Liver (tissue), 9 donors: Measurements from ENCODE around the gene ESD. TPM values are rescaled to one million over a fixed set of nuclear protein-coding genes. Genes with fewer than 3 reads are reported as not detected.

Experiments used
- DNase-seq: peaks from one replicate; pipeline ENCODE4 v3.0.0-alpha.2; 2017; ENCODE audit warnings: low spot score
- H3K27ac ChIP-seq, 2 donors: one replicate each; pipeline ENCODE4 v1.7.0; 2013; ENCODE audit warnings: inconsistent platforms in 2 of 2, low read length in 2 of 2, control low read depth in 1 of 2, low read depth in 1 of 2, mild to moderate bottlenecking in 1 of 2
- H3K27me3 ChIP-seq, 4 donors: one replicate each; pipeline versions ENCODE4 v1.6.1 to v1.7.0; 2013; ENCODE audit warnings: low read length in 3 of 4, inconsistent platforms in 1 of 4, mild to moderate bottlenecking in 1 of 4, moderate library complexity in 1 of 4; ENCODE audit not compliant: control insufficient read depth in 4 of 4, insufficient read depth in 4 of 4
- H3K36me3 ChIP-seq, 4 donors: one replicate each; pipeline versions ENCODE4 v1.6.1 to v1.7.0; 2013; ENCODE audit warnings: low read length in 3 of 4, mild to moderate bottlenecking in 3 of 4, low read depth in 1 of 4, moderate library complexity in 1 of 4; ENCODE audit not compliant: control insufficient read depth in 4 of 4, insufficient read depth in 3 of 4
- H3K4me1 ChIP-seq, 4 donors: one replicate each; pipeline versions ENCODE4 v1.6.1 to v1.7.0; 2013; ENCODE audit warnings: low read length in 3 of 4, mild to moderate bottlenecking in 3 of 4, moderate library complexity in 1 of 4; ENCODE audit not compliant: control insufficient read depth in 4 of 4, insufficient read depth in 4 of 4
- H3K4me3 ChIP-seq, 3 donors: one replicate each; pipeline versions ENCODE4 v1.6.1 to v1.7.0; 2013; ENCODE audit warnings: low read length in 3 of 3, control low read depth in 1 of 3, low read depth in 1 of 3, mild to moderate bottlenecking in 1 of 3
- H3K9ac ChIP-seq, 2 donors: one replicate each; pipeline ENCODE4 v1.7.0; 2013; ENCODE audit warnings: low read length in 2 of 2, mild to moderate bottlenecking in 2 of 2, moderate library complexity in 2 of 2, control low read depth in 1 of 2, low read depth in 1 of 2
- H3K9me3 ChIP-seq, 4 donors: one replicate each; pipeline versions ENCODE4 v1.6.1 to v1.7.0; 2013; ENCODE audit warnings: low read length in 3 of 4; ENCODE audit not compliant: control insufficient read depth in 4 of 4
- EGR1 ChIP-seq, 2 donors: IDR thresholded peaks; 2 replicates each; pipeline ENCODE4 v1.6.1; 2016 to 2018; ENCODE audit warnings: antibody characterized with exemption in 2 of 2, low read depth in 2 of 2
- FOXA1 ChIP-seq: IDR thresholded peaks from 2 replicates; pipeline ENCODE4 v1.6.1; 2016; ENCODE audit warnings: antibody characterized with exemption
- FOXA2 ChIP-seq: IDR thresholded peaks from 2 replicates; pipeline ENCODE4 v1.6.1; 2016; ENCODE audit warnings: antibody characterized with exemption
- GABPA ChIP-seq, 2 donors: IDR thresholded peaks in 1 of 2; conservative IDR thresholded peaks in 1 of 2; 2 replicates each; pipeline ENCODE4 v1.6.1; 2016; ENCODE audit warnings: antibody characterized with exemption in 2 of 2, mild to moderate bottlenecking in 1 of 2, moderate library complexity in 1 of 2
- HNF4A ChIP-seq, 2 donors: conservative IDR thresholded peaks; 2 replicates each; pipeline ENCODE4 v1.6.1; 2016; ENCODE audit warnings: antibody characterized with exemption in 2 of 2, mild to moderate bottlenecking in 2 of 2
- HNF4G ChIP-seq: IDR thresholded peaks from 2 replicates; pipeline ENCODE4 v1.6.1; 2016; ENCODE audit warnings: antibody characterized with exemption
- JUND ChIP-seq, 2 donors: IDR thresholded peaks; 2 replicates each; pipeline ENCODE4 v1.6.1; 2016; ENCODE audit warnings: antibody characterized with exemption in 2 of 2
- NR2F2 ChIP-seq: IDR thresholded peaks from 2 replicates; pipeline ENCODE4 v1.6.1; 2016; ENCODE audit warnings: antibody characterized with exemption
- RAD21 ChIP-seq, 2 donors: IDR thresholded peaks; 2 replicates each; pipeline ENCODE4 v1.6.1; 2016; ENCODE audit warnings: antibody characterized with exemption in 2 of 2, mild to moderate bottlenecking in 2 of 2
- RXRA ChIP-seq, 2 donors: IDR thresholded peaks; 2 replicates each; pipeline ENCODE4 v1.6.1; 2017 to 2018; ENCODE audit warnings: antibody characterized with exemption in 2 of 2, mild to moderate bottlenecking in 1 of 2
- YY1 ChIP-seq: IDR thresholded peaks from 2 replicates; pipeline ENCODE4 v1.6.1; 2016; ENCODE audit warnings: antibody characterized with exemption, mild to moderate bottlenecking
- WGBS: extraction: QIAGEN DNeasy Blood & Tissue Kit; methylation state at CpG from one replicate; pipeline ENCODE4 v1.1.7; 2013; 5-methylcytosine and 5-hydroxymethylcytosine counted together
- polyA plus RNA-seq, 2 donors: library from polyadenylated mRNA; stranded (reverse) in 1 of 2; unstranded in 1 of 2; fragments of 200-250 nt in 1 of 2; fragments of >200 nt in 1 of 2; fragmentation: Nextera tagmentation in 1 of 2; extraction: Ambion mirVana in 1 of 2; gene quantifications; one replicate each; pipeline versions ENCODE4 v1.2.1 to v1.2.3, GENCODE V29; 2013 to 2015
- total RNA-seq, 2 donors: library from RNA; depleted of rRNA; stranded (reverse); fragments of >200 nt; gene quantifications; one replicate each; pipeline ENCODE4 v1.2.3, GENCODE V29; 2014
- TF ChIP-seq, protein P1 (sequence below): IDR thresholded peaks from 2 replicates; pipeline ENCODE4 v1.6.1; 2016; ENCODE audit warnings: antibody characterized with exemption, mild to moderate bottlenecking
- TF ChIP-seq, protein P2 (sequence below): IDR thresholded peaks from 2 replicates; pipeline ENCODE4 v1.6.1; 2016; ENCODE audit warnings: antibody characterized with exemption
- TF ChIP-seq, protein P3 (sequence below): fragments of 150-350 bp; IDR thresholded peaks from 2 replicates; pipeline ENCODE4 v1.5.1; 2017; ENCODE audit warnings: improper control_type of control experiment, low read depth, low read length; ENCODE audit not compliant: missing input control
- TF ChIP-seq, protein P4 (sequence below): IDR thresholded peaks from 2 replicates; pipeline ENCODE4 v1.6.1; 2016; ENCODE audit warnings: antibody characterized with exemption
- TF ChIP-seq, protein P5 (sequence below): IDR thresholded peaks from 2 replicates; pipeline ENCODE4 v1.6.1; 2016; ENCODE audit warnings: antibody characterized with exemption
- donor health status: healthy.
- donor health status: healthy.
- donor health status: healthy.
- donor health status: healthy.
- donor health status: healthy.

The ESD gene
- total and polyA plus RNA-seq, 4 donors: 63.3 to 146 (median 72.0) TPM

DNA sequence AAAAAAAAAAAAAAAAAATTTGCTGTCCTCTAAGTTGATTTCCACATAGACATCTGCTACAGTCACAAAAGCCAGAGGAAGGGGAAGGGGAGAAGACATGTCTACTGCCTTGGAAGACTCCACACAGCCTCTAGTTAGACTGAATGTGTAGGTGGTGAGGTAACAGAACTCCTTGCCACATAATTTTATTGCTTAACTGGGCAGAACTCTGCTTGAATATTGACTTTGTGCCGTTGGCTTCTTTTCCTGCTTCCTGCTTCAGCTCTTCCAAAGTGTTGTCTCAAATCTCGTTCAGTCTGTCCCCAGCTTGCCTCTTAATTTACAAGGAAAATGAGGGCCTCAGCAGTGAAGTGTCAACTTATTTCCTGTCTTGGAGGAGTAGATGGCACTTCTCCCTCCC lies 37.1 kb downstream of the ESD start (continued):
- TF ChIP-seq RXRA (IDR thresholded peaks at IDR 0.05) (peak; percentile 63 to 68), YY1 (peak; percentile 15)

DNA sequence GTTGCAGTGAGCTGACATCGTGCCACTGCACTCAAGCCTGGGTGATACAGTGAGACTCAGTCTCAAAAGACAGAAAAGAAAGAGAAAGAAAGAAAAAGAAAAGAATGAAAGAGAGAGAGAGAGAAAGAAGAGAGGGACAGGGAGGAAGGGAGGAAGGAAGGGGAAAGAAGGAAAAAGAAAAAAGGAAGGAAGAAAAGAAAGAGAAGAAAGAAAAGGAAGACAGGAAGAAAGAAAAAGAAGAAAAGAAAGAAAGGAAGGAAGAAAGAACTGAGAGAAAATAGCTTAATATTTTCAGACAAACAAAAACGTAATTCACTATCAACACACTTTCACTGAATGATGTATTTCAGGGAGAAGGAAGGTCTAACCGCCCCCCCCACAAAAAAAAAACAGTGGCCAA lies 39.3 kb downstream of the ESD start:
- TF ChIP-seq JUND (IDR thresholded peaks at IDR 0.05): no peak
- TF ChIP-seq GABPA (IDR thresholded peaks at IDR 0.05 in 1 of 2, conservative IDR thresholded peaks at IDR 0.05 in 1 of 2): no peak
- TF ChIP-seq, protein P1, sequence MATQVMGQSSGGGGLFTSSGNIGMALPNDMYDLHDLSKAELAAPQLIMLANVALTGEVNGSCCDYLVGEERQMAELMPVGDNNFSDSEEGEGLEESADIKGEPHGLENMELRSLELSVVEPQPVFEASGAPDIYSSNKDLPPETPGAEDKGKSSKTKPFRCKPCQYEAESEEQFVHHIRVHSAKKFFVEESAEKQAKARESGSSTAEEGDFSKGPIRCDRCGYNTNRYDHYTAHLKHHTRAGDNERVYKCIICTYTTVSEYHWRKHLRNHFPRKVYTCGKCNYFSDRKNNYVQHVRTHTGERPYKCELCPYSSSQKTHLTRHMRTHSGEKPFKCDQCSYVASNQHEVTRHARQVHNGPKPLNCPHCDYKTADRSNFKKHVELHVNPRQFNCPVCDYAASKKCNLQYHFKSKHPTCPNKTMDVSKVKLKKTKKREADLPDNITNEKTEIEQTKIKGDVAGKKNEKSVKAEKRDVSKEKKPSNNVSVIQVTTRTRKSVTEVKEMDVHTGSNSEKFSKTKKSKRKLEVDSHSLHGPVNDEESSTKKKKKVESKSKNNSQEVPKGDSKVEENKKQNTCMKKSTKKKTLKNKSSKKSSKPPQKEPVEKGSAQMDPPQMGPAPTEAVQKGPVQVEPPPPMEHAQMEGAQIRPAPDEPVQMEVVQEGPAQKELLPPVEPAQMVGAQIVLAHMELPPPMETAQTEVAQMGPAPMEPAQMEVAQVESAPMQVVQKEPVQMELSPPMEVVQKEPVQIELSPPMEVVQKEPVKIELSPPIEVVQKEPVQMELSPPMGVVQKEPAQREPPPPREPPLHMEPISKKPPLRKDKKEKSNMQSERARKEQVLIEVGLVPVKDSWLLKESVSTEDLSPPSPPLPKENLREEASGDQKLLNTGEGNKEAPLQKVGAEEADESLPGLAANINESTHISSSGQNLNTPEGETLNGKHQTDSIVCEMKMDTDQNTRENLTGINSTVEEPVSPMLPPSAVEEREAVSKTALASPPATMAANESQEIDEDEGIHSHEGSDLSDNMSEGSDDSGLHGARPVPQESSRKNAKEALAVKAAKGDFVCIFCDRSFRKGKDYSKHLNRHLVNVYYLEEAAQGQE: no peak
- TF ChIP-seq, protein P2, sequence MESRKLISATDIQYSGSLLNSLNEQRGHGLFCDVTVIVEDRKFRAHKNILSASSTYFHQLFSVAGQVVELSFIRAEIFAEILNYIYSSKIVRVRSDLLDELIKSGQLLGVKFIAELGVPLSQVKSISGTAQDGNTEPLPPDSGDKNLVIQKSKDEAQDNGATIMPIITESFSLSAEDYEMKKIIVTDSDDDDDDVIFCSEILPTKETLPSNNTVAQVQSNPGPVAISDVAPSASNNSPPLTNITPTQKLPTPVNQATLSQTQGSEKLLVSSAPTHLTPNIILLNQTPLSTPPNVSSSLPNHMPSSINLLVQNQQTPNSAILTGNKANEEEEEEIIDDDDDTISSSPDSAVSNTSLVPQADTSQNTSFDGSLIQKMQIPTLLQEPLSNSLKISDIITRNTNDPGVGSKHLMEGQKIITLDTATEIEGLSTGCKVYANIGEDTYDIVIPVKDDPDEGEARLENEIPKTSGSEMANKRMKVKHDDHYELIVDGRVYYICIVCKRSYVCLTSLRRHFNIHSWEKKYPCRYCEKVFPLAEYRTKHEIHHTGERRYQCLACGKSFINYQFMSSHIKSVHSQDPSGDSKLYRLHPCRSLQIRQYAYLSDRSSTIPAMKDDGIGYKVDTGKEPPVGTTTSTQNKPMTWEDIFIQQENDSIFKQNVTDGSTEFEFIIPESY: no peak
- no peak for TF ChIP-seq YY1
- TF ChIP-seq RXRA (IDR thresholded peaks at IDR 0.05): no peak
- TF ChIP-seq, protein P3, sequence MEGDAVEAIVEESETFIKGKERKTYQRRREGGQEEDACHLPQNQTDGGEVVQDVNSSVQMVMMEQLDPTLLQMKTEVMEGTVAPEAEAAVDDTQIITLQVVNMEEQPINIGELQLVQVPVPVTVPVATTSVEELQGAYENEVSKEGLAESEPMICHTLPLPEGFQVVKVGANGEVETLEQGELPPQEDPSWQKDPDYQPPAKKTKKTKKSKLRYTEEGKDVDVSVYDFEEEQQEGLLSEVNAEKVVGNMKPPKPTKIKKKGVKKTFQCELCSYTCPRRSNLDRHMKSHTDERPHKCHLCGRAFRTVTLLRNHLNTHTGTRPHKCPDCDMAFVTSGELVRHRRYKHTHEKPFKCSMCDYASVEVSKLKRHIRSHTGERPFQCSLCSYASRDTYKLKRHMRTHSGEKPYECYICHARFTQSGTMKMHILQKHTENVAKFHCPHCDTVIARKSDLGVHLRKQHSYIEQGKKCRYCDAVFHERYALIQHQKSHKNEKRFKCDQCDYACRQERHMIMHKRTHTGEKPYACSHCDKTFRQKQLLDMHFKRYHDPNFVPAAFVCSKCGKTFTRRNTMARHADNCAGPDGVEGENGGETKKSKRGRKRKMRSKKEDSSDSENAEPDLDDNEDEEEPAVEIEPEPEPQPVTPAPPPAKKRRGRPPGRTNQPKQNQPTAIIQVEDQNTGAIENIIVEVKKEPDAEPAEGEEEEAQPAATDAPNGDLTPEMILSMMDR: no peak
- TF ChIP-seq FOXA2: no peak
- TF ChIP-seq, protein P4, sequence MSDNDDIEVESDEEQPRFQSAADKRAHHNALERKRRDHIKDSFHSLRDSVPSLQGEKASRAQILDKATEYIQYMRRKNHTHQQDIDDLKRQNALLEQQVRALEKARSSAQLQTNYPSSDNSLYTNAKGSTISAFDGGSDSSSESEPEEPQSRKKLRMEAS: no peak

DNA sequence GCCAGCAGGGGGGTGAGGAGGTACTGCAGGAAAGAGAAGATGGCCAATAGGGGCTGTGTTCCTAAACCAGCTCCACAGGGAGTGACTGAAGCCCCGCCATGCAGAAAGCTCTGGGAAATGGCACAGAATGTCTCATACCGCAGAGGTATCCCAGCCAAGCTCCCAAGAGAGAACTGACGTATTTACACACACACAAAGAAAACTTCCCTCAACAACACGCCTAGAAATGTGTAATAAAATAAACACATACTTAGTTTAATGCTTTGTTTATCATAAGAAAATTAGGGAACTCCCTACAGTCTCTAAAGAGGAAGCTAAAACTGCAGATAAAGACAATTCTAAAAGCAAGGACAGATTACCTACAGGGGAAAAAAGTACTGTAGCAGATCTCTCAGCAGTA lies 40.0 kb downstream of the ESD start:
- no peaks in the 10 kb centered on the region for H3K36me3 ChIP-seq
- H3K27ac ChIP-seq: no peak overlapping the region
- no peaks in the 10 kb centered on the region for H3K9me3 ChIP-seq
- H3K4me1 ChIP-seq: peaks cover 1 to 30% (median 20%) of the 10 kb centered on the region in 4 donors
- 61% methylated on average over 4 of the region's 4 CpGs for WGBS
- H3K27me3 ChIP-seq: no peaks in the 10 kb centered on the region
- no peak overlapping the region for H3K9ac ChIP-seq
- no peak for DNase-seq
- H3K4me3 ChIP-seq: no peak overlapping the region
- no peak for TF ChIP-seq JUND (IDR thresholded peaks at IDR 0.05)
- TF ChIP-seq, protein P5, sequence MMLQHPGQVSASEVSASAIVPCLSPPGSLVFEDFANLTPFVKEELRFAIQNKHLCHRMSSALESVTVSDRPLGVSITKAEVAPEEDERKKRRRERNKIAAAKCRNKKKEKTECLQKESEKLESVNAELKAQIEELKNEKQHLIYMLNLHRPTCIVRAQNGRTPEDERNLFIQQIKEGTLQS: no peak
- TF ChIP-seq HNF4G: no peak
- TF ChIP-seq YY1: no peak
- TF ChIP-seq, protein P2: no peak
- no peak for TF ChIP-seq GABPA (IDR thresholded peaks at IDR 0.05 in 1 of 2, conservative IDR thresholded peaks at IDR 0.05 in 1 of 2)
- no peak for TF ChIP-seq NR2F2
- no peak for TF ChIP-seq HNF4A (conservative IDR thresholded peaks at IDR 0.05)
- no peak for TF ChIP-seq FOXA1
- TF ChIP-seq, protein P3: no peak
- TF ChIP-seq EGR1 (IDR thresholded peaks at IDR 0.05; ENCODE audit: low read depth in 2 of 2): no peak
- TF ChIP-seq FOXA2: no peak
- TF ChIP-seq RAD21 (IDR thresholded peaks at IDR 0.05): no peak

More for the DNA sequence above, 39.3 kb downstream of the ESD start:
- Histone ChIP-seq H3K27me3 (no peaks in the 10 kb centered on the region), H3K9me3 (no peaks in the 10 kb centered on the region), H3K27ac (no peak overlapping the region), H3K4me3 (no peak overlapping the region), H3K4me1 (peaks cover 4 to 35% (median 25%) of the 10 kb centered on the region in 4 donors), H3K36me3 (no peaks in the 10 kb centered on the region), H3K9ac (no peak overlapping the region)
- no peak for DNase-seq
- 69% methylated on average over 3 of the region's 3 CpGs for WGBS
